ENCODE measurements around the gene ANKS1A. TPM values are rescaled to one million over a fixed set of nuclear protein-coding genes. Genes with fewer than 3 reads are reported as not detected.
A peak's percentile ranks its signal among the peaks of the same experiment; 100 is the strongest.
"Not testable (repeated sequence)": the region's sequence is repeated elsewhere in the genome, so short reads cannot be mapped to it uniquely, and the experiment has no call there.

The ANKS1A gene
- total RNA-seq, 1 donor from 2014 or later: 12.2 TPM

GRCh38 chr6:34984416-34984815 is 95.4 kb downstream of the ANKS1A start:
- no peak for FAIRE-seq
- no peak for DNase-seq (ENCODE audit: low spot score in 2 of 2)

GRCh38 chr6:34985236-34985635 is 96.2 kb downstream of the ANKS1A start:
- DNase-seq (ENCODE audit: low spot score in 2 of 2) (no peak), FAIRE-seq (no peak)

- DNase-seq (ENCODE audit: low spot score in 2 of 2) (peak; percentile 37 to 68), FAIRE-seq (no peak)
Observed at GRCh38 chr6:34986845-34987246, 97.8 kb downstream of the ANKS1A start.

- FAIRE-seq: no peak
- DNase-seq (ENCODE audit: low spot score in 2 of 2): no peak
Observed at GRCh38 chr6:34987506-34987905, 98.5 kb downstream of the ANKS1A start.

- no peak for DNase-seq (ENCODE audit: low spot score in 2 of 2)
- FAIRE-seq: no peak
Observed at GRCh38 chr6:34990971-34991560, 102.0 kb downstream of the ANKS1A start.

GRCh38 chr6:34992376-34992775 is 103.3 kb downstream of the ANKS1A start:
- FAIRE-seq (no peak), DNase-seq (ENCODE audit: low spot score in 2 of 2) (no peak)

- FAIRE-seq: no peak
- DNase-seq (ENCODE audit: low spot score in 2 of 2): no peak
Observed at GRCh38 chr6:34993213-34993612, 104.2 kb downstream of the ANKS1A start.

- DNase-seq (ENCODE audit: low spot score in 2 of 2) (no peak), FAIRE-seq (no peak)
Observed at GRCh38 chr6:34994693-34995092, 105.6 kb downstream of the ANKS1A start.

GRCh38 chr6:34998417-34998816 is 109.4 kb downstream of the ANKS1A start:
- not testable (repeated sequence) for FAIRE-seq; DNase-seq (ENCODE audit: low spot score in 2 of 2)

- DNase-seq (ENCODE audit: low spot score in 2 of 2); FAIRE-seq: not testable (repeated sequence)
Observed at GRCh38 chr6:34999153-34999552, 110.1 kb downstream of the ANKS1A start.

- FAIRE-seq; DNase-seq (ENCODE audit: low spot score in 2 of 2): not testable (repeated sequence)
Observed at GRCh38 chr6:34999962-35000361, 110.9 kb downstream of the ANKS1A start.

GRCh38 chr6:35001349-35001748 is 112.3 kb downstream of the ANKS1A start:
- DNase-seq (ENCODE audit: low spot score in 2 of 2); FAIRE-seq: not testable (repeated sequence)

GRCh38 chr6:35003886-35004530 is 115.0 kb downstream of the ANKS1A start:
- FAIRE-seq: not testable (repeated sequence)

GRCh38 chr6:35007016-35007415 is 118.0 kb downstream of the ANKS1A start:
- DNase-seq (ENCODE audit: low spot score in 2 of 2): no peak
- FAIRE-seq: no peak

More at GRCh38 chr6:35003886-35004530, 115.0 kb downstream of the ANKS1A start:
- DNase-seq (ENCODE audit: low spot score in 2 of 2): not testable (repeated sequence)

GRCh38 chr6:35008858-35009257 is 119.8 kb downstream of the ANKS1A start:
- DNase-seq (ENCODE audit: low spot score in 2 of 2) (peak; percentile 34 to 43), FAIRE-seq (peak; percentile 3)

GRCh38 chr6:35011096-35012041 is 122.3 kb downstream of the ANKS1A start:
- DNase-seq (ENCODE audit: low spot score in 2 of 2): no peak
- FAIRE-seq: no peak

- DNase-seq (ENCODE audit: low spot score in 2 of 2) (no peak), FAIRE-seq (no peak)
Observed at GRCh38 chr6:35013701-35014100, 124.6 kb downstream of the ANKS1A start.

GRCh38 chr6:35014341-35014740 is 125.3 kb downstream of the ANKS1A start:
- peak; percentile 33 for FAIRE-seq
- DNase-seq (ENCODE audit: low spot score in 2 of 2): peak in 1 of 2 donors; percentile 48

GRCh38 chr6:35014786-35015185 is 125.7 kb downstream of the ANKS1A start:
- DNase-seq (ENCODE audit: low spot score in 2 of 2) (no peak), FAIRE-seq (no peak)

- no peak for FAIRE-seq
- no peak for DNase-seq (ENCODE audit: low spot score in 2 of 2)
Observed at GRCh38 chr6:35015476-35015875, 126.4 kb downstream of the ANKS1A start.

- no peak for FAIRE-seq
Observed at GRCh38 chr6:35015996-35016395, 126.9 kb downstream of the ANKS1A start.

More at GRCh38 chr6:35015996-35016395, 126.9 kb downstream of the ANKS1A start:
- no peak for DNase-seq (ENCODE audit: low spot score in 2 of 2)

Measured in frontal cortex (tissue), 4 donors.